ENCODE results near the gene ADCY2.

Gene ADCY2

DNA sequence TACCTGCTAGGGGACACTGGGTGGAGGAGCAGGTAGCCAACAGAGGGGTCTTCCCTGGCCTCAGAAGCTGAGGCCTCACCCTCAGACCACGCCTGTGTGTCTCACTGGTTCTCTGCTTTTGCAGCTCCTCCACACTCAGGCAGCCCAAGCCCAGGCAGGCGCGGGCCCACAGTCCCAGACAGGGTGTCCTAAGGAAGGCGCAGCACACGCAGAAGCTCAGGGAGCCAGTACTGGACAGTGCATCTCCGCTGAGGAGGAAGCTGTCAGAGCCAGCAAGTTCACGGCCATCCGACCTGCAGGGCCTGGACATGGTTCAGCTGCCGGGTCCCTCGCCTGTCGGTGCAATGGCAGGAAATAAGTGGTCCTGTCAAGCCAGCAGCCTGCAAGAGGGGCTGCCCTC is 429.7 kb downstream of the ADCY2 start:
- TF ChIP-seq, protein P1, sequence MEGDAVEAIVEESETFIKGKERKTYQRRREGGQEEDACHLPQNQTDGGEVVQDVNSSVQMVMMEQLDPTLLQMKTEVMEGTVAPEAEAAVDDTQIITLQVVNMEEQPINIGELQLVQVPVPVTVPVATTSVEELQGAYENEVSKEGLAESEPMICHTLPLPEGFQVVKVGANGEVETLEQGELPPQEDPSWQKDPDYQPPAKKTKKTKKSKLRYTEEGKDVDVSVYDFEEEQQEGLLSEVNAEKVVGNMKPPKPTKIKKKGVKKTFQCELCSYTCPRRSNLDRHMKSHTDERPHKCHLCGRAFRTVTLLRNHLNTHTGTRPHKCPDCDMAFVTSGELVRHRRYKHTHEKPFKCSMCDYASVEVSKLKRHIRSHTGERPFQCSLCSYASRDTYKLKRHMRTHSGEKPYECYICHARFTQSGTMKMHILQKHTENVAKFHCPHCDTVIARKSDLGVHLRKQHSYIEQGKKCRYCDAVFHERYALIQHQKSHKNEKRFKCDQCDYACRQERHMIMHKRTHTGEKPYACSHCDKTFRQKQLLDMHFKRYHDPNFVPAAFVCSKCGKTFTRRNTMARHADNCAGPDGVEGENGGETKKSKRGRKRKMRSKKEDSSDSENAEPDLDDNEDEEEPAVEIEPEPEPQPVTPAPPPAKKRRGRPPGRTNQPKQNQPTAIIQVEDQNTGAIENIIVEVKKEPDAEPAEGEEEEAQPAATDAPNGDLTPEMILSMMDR (IDR thresholded peaks at IDR 0.05; ENCODE audit: low read depth, low read length): no peak
- no peak overlapping the region for H3K4me3 ChIP-seq (ENCODE audit: low read depth, low read length)
- DNase-seq (ENCODE audit: low read depth, low spot score): no peak
- in situ Hi-C loops (cut with HindIII; ENCODE audit: low sequenced_read_pairs): no loop called here

DNA sequence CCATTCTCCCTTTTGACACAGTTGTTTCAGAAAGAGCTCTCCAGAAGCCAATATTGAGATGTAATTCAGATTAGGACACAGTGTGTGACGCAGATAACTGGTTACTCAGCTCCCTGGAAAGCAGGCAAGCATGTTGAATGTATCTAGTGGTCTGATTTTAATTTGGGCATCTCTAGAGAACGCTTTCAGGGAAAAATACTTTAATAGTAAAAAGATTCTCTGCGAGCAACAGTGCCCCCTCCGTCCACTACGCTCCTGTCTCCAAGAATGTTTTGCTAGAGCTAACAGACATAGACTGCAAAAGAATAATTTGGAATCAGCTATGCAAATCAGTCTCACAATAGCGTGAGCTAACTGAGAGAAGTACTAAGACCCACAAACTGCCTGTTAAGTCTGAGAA is 431.7 kb downstream of the ADCY2 start:
- DNase-seq (ENCODE audit: low read depth, low spot score): no peak
- H3K4me3 ChIP-seq (ENCODE audit: low read depth, low read length): no peak overlapping the region
- TF ChIP-seq, protein P1 (IDR thresholded peaks at IDR 0.05; ENCODE audit: low read depth, low read length): peak; percentile 38
- in situ Hi-C loops (cut with HindIII; ENCODE audit: low sequenced_read_pairs): no loop called here

DNA sequence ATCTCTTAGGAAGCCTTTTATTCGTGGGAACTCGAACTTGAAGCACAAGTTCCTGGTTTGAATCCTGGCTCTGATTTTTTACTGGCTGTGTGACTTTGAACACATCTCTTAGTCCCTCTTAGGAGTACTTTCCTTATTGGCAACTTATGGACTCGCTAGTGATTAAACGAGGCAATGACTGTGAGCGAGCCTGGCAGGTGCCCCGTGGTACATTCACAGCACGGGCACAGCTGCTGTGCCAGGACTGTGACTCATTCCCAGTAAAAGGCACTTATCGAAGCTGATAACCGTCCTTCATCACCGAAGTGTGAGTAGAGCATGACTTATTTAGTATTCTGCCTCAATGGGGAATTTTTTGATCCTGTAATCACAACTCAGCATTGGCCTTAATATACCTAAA is 432.3 kb downstream of the ADCY2 start:
- in situ Hi-C loops (cut with HindIII; ENCODE audit: low sequenced_read_pairs): no loop called here
- TF ChIP-seq, protein P1 (IDR thresholded peaks at IDR 0.05; ENCODE audit: low read depth, low read length): no peak
- DNase-seq (ENCODE audit: low read depth, low spot score): no peak
- H3K4me3 ChIP-seq (ENCODE audit: low read depth, low read length): no peak overlapping the region

DNA sequence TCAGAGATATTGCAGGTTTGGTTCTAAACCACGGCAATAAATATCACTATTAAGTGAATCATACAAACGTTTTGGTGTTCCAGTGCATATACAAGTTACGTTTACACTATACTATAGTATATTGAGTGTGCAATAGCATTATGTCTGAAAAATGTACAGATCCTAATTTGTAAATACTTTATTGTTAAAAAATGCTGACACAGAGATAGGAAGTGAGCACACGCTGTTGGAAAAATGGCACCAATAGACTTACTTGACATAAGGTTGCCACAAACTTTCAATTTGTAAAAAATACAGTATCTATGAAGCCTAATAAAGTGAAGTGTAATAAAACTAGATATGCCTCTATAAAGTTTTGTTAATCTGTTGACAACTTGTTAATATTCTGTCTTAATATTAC is 439.0 kb downstream of the ADCY2 start:
- H3K4me3 ChIP-seq (ENCODE audit: low read depth, low read length): no peak overlapping the region
- TF ChIP-seq, protein P1 (IDR thresholded peaks at IDR 0.05; ENCODE audit: low read depth, low read length): no peak
- DNase-seq (ENCODE audit: low read depth, low spot score): no peak
- in situ Hi-C loops (cut with HindIII; ENCODE audit: low sequenced_read_pairs): no loop called here

DNA sequence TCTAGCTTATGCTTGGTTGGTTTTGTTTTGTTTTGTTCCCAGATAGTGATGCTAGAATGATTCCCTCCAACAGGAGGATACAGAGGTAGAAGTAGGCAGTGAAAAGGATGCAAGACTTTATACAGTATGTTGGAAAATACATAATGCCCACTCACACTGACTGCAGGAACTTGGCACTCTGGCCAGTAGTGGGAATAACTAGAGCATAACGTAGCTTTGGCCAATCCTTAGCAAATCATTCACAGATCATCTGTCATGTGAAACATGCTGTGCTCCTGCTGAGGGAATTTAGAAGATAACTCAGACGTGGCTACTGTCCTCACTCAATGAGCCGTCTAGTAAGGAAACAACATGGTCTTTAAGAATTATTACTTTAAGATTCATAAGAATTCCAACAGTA is 441.5 kb downstream of the ADCY2 start:
- H3K4me3 ChIP-seq (ENCODE audit: low read depth, low read length): no peak overlapping the region
- in situ Hi-C loops (cut with HindIII; ENCODE audit: low sequenced_read_pairs): no loop called here
- TF ChIP-seq, protein P1 (IDR thresholded peaks at IDR 0.05; ENCODE audit: low read depth, low read length): no peak
- no peak for DNase-seq (ENCODE audit: low read depth, low spot score)

DNA sequence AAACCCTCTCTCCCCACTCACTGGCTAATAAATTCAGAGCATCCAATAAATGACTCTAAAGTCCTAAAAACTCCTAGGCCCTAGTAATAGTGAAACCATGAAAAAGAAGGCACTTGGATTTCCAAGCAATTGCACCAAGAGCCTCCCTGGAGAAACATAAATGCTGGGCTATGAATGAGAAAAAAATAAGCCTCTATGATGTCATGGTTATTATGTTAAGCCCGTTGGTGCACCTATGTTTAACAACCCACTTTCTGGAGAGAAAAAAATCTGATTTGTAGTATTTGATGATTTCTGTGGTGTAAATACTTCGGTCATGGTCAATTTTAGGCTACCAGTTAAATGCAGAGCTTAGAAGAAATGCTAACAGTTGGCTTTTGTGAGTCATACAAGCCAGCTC is 446.6 kb downstream of the ADCY2 start:
- TF ChIP-seq, protein P1 (IDR thresholded peaks at IDR 0.05; ENCODE audit: low read depth, low read length): no peak
- H3K4me3 ChIP-seq (ENCODE audit: low read depth, low read length): no peak overlapping the region
- in situ Hi-C loops (cut with HindIII; ENCODE audit: low sequenced_read_pairs): no loop called here
- no peak for DNase-seq (ENCODE audit: low read depth, low spot score)

DNA sequence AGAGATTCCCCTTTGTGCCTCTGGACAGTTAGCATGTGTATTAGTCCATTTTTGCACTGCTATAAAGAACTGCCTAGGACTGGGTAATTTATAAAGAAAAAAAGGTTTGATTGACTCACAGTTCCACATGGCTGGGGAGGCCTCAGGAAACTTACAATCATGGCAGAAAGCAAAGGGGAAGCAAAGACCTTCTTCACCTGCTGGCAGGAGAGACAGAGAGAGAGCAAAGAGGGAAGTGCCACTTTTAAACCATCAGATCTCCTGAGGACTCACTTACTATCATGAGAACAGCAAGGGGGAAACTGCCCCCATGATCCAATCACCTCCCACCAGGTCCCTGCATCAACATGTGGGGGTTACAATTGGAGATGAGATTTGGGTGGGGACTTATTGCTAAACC is 449.0 kb downstream of the ADCY2 start:
- no peak overlapping the region for H3K4me3 ChIP-seq (ENCODE audit: low read depth, low read length)
- DNase-seq (ENCODE audit: low read depth, low spot score): no peak
- TF ChIP-seq, protein P1 (IDR thresholded peaks at IDR 0.05; ENCODE audit: low read depth, low read length): no peak
- in situ Hi-C loops (cut with HindIII; ENCODE audit: low sequenced_read_pairs): no loop called here
